ENCODE results near the gene NKX1-1.
"Not testable (repeated sequence)": the region's sequence is repeated elsewhere in the genome, so short reads cannot be mapped to it uniquely, and the experiment has no call there.

The NKX1-1 gene

DNA sequence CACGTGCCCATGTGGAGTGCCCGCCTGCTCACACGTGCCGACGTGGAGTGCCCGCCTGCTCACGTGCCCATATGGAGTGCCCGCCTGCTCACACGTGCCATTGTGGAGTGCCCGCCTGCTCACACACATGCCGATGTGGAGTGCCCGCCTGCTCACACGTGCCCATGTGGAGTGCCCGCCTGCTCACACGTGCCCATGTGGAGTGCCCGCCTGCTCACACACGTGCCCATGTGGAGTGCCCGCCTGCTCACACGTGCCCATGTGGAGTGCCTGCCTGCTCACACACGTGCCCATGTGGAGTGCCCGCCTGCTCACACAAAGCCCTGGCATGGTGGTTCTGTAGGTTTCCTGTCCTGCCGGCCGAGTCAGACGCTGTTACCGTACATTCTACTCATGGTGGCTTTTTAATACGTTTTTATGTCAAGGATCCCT is 10.8 kb downstream of the NKX1-1 start:
- peaks cover 5 to 19% of the 10 kb centered on the region in 2 donors for H3K27me3 Mint-ChIP-seq
- not testable (repeated sequence) for DNase-seq; H3K4me3 Mint-ChIP-seq; H3K4me1 Mint-ChIP-seq; ATAC-seq (replicated peaks)
- H3K9me3 Mint-ChIP-seq, result peaks cover 9 to 11% of the 10 kb centered on the region in 2 donors
- peaks cover 12 to 24% of the 10 kb centered on the region in 2 donors for H3K36me3 Mint-ChIP-seq
- peak overlapping the region; percentile 39 for H3K27ac Mint-ChIP-seq

DNA sequence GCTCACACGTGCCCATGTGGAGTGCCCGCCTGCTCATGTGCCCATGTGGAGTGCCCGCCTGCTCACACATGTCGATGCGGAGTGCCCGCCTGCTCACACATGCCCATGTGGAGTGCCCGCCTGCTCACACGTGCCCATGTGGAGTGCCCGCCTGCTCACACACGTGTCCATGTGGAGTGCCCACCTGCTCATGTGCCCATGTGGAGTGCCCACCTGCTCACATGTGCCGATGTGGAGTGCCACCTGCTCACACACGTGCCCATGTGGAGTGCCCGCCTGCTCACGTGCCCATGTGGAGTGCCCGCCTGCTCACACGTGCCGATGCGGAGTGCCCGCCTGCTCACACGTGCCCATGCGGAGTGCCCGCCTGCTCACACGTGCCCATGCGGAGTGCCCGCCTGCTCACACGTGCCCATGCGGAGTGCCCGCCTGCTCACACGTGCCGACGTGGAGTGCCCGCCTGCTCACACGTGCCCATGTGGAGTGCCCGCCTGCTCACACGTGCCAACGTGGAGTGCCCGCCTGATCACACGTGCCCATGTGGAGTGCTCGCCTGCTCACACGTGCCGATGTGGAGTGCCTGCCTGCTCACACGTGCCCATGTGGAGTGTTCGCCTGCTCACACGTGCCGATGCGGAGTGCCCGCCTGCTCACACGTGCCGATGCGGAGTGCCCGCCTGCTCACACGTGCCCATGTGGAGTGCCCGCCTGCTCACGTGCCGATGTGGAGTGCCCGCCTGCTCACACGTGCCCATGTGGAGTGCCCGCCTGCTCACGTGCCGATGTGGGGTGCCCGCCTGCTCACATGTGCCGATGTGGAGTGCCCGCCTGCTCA is 11.5 kb downstream of the NKX1-1 start:
- not testable (repeated sequence) for H3K4me3 Mint-ChIP-seq; DNase-seq; H3K4me1 Mint-ChIP-seq; H3K27ac Mint-ChIP-seq; ATAC-seq (replicated peaks)
- H3K36me3 Mint-ChIP-seq, result peaks cover 12 to 29% of the 10 kb centered on the region in 2 donors
- H3K27me3 Mint-ChIP-seq, result peaks cover 0 to 13% of the 10 kb centered on the region in 2 donors
- H3K9me3 Mint-ChIP-seq, result peaks cover 12% of the 10 kb centered on the region in 2 donors

DNA sequence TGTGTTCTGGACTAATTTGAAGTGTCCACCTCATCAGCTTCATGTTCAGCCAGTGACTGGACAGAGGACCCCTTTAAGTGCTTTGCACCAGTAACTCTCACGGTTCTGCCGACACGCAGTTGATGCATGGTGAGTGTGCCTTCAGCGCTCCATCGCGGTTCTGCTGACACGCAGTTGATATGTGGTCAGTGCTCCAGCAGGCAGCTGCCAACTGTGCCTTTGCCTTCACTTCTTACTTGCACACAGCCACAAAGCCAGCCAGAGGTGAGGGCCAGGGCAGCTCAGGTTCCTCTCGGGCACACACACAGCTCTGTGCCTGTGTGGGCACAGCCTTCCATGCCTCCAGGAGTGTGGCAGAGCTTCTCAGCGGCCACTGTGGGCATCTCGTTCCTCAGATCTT is 12.4 kb downstream of the NKX1-1 start:
- H3K4me1 Mint-ChIP-seq, result no peaks in the 10 kb centered on the region
- peaks cover 16 to 36% of the 10 kb centered on the region in 2 donors for H3K36me3 Mint-ChIP-seq
- H3K27ac Mint-ChIP-seq, result no peak overlapping the region
- no peak overlapping the region for H3K4me3 Mint-ChIP-seq
- peaks cover 13% of the 10 kb centered on the region in 2 donors for H3K9me3 Mint-ChIP-seq
- peaks cover 0 to 4% of the 10 kb centered on the region in 2 donors for H3K27me3 Mint-ChIP-seq
- ATAC-seq (replicated peaks) (no peak), DNase-seq (no peak)

DNA sequence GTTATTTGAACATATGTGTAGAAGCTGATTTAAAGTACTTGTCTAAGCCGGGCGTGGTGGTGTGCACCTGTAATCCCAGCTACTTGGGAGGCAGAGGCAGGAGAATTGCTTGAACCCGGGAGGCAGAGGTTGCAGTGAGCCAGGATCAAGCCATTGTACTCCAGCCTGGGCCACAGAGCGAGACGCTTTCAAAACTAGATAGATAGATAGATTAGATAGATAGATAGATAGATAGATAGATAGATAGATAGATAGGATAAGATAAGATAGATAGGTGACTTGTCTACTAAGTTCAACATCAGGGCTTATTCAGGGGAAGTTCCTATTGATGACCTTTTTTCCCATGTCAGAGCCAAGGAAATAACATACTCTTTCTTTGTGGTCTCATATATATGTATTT is 12.9 kb downstream of the NKX1-1 start:
- H3K27me3 Mint-ChIP-seq; H3K27ac Mint-ChIP-seq; H3K4me1 Mint-ChIP-seq; ATAC-seq (replicated peaks); H3K4me3 Mint-ChIP-seq; DNase-seq: not testable (repeated sequence)
- H3K36me3 Mint-ChIP-seq, result peaks cover 21 to 41% of the 10 kb centered on the region in 2 donors
- H3K9me3 Mint-ChIP-seq, result peaks cover 13% of the 10 kb centered on the region in 2 donors

DNA sequence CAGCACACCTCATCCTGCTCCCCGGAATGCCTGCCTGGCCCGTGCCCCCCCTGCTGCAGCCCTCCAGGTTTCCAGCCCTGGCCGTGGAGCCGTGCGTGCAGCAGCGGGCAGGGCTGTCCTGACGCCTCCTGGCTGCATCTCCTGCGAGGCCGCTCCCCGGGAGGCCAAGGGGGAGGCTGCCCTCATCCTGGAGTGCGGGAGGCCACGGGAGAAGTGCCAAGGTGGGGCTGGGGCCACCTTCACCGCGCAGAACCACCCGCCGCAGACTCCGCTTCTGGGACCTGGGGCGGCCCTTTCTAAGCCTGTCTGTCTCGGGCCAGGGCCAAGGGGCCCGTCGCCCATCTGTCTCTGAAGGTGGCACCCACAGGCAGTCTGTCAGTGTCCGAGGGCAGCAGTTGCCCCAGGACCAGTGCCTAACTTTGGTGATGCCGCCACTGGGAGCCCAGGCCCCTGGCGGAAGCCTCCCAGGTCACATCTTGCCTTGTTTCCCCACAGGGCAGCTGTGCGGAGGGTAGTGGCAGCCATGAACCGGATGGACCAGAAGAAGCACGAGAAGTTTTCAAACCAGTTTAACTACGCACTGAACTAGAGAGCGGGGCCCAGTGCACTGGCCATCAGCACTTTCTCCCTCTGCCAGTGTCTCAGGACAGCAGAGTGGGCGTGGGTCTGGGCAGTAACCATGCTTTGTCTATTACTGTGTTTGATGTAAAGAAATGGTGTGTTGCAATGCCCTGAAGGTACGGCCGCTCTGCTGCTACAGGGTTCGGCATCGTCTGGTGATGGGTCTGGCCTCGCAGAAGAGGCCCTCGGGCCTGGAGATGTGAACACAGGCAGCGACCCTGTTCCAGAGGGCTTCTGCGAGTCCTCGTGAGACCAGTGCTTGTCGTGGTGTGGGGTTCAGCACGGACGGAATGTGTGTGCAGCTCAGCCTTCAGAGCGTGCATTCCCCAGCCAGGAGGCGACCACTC is 20.6 kb downstream of the NKX1-1 start:
- Mint-ChIP-seq H3K27me3 (no peaks in the 10 kb centered on the region), H3K36me3 (peaks cover 34 to 40% of the 10 kb centered on the region in 2 donors), H3K4me1 (no peaks in the 10 kb centered on the region), H3K4me3 (no peak overlapping the region), H3K27ac (no peak overlapping the region), H3K9me3 (peaks cover 11 to 13% of the 10 kb centered on the region in 2 donors)
- DNase-seq, result no peak
- no peak for ATAC-seq (replicated peaks)

DNA sequence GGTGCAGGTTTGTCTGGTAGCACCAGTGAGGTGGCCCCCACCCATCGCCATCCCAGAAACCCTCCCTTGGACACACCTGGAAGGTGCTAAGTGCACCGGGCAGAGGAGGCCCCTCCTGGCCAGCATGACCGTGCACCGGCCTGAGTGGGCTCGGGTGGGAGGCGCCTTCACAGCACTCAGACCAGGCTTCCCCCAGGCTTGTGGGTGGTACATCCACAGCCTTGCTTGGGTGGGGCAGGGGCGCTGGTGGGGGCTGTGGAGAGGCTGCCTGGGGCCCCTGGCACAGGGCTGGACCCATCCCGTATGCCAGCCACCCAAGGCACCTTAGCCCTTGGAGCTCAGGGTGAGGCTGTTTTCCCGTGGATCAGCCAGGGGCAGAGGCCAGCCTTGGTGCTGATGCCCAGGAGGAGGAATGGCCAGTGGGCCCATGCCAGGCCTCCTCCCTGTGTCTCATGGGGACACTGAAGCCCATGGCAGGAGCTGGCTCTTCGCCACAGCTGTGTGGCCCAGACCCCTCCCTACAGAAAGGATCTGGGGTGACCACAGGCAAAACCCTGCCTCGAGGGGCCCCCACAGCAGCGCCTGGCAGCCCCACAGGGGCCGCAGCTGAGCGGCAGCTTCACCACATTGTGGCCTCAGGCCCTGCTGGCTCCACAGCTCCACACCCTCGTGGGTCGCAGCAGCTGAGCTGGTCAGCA is 21.4 kb downstream of the NKX1-1 start:
- ATAC-seq (replicated peaks), result no peak
- no peaks in the 10 kb centered on the region for H3K27me3 Mint-ChIP-seq
- H3K27ac Mint-ChIP-seq, result no peak overlapping the region
- no peak for DNase-seq
- no peaks in the 10 kb centered on the region for H3K4me1 Mint-ChIP-seq
- H3K36me3 Mint-ChIP-seq, result peaks cover 34 to 36% of the 10 kb centered on the region in 2 donors
- peaks cover 10% of the 10 kb centered on the region in 2 donors for H3K9me3 Mint-ChIP-seq
- no peak overlapping the region for H3K4me3 Mint-ChIP-seq

DNA sequence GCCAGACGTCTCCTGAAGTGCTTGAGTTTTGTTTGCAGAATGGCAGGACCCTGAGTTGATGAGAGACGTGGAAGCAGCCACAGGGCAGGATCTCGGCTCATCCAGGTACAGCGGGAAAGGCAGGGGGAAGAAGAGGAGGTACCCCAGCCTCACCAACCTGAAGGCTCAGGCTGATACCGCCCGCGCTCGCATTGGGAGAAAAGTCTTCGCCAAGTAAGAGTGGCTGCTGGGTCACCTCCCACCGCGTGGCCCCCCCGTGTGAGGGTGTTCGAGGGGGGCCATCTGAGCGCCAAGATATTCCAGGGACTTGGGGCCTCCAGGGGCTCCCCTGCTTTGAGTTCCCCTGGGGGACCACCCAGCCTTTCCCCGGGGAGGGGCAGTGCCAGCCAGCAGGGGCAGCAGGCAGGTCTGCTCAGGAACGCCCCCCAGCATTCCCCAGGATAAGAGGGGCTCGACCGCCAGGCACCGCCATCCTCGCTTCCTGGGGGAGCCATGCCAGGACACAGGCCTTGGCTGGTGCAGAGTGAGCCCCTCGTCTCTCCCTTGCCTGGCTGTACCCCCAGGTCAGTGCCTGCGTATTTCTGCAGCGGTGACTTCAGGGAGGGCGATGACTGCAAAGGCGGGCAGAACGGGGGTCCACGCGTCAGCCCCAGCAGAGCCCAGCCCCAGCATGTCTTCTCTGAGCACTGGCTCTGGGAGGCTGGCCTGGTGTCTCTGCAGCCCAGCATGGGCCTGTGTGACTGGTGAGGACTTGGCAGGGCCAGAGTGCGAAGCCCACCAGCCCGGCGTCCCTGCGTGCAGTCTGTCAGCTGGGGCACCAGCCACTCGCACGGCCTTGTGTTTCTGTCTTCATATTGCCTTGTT is 22.3 kb downstream of the NKX1-1 start:
- no peak overlapping the region for H3K4me3 Mint-ChIP-seq
- H3K4me1 Mint-ChIP-seq, result no peaks in the 10 kb centered on the region
- no peaks in the 10 kb centered on the region for H3K27me3 Mint-ChIP-seq
- peaks cover 29 to 31% of the 10 kb centered on the region in 2 donors for H3K36me3 Mint-ChIP-seq
- H3K27ac Mint-ChIP-seq, result no peak overlapping the region
- ATAC-seq (replicated peaks), result no peak
- no peak for DNase-seq
- H3K9me3 Mint-ChIP-seq, result peaks cover 7 to 8% of the 10 kb centered on the region in 2 donors

DNA sequence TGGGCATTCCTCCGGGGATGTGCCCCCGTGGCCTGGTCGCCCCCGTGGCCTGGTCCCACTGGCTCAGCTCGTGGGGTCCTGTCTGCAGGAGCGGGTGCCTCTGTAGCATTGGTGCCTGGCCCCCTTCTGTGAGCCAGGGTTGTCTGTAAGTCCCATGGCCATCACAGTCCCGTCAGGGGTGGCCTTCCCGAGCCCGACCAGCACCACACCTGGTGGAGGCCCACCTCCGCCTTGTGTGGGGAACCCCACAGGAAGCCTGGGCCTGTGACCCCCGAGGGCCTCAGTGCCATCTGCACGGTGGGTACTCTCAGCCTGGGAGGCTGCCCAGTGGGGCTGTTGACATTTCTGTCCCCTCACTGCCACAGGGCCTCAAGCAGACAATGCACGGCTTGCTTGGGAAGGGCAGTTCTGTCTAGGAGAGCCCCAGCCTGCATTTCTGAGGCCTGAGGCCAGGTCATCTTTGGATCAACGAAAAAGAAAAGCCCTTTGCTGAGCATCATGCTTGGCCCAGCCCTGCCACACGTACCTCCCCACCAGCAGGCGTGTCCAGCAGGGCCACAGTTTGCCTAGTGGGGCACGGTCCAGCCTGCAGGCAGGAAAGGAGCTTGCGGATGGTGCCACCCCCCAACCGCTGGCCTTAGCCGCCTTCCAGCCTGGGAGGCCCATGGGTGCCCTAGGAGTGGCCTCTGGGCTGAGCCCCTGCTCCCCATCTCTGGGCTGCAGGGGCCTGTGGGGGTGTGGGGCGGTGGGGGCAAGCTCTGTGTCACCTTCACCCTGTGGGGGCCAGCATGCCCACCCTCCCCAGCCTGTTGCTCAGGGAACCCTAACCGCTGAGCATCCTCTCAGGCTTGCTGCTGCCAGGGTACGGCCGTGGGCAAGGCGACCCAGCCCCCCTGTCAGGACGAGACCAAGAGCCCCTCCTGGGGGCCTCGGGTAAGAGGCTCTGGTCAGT is 23.2 kb downstream of the NKX1-1 start:
- Mint-ChIP-seq H3K27ac (no peak overlapping the region), H3K27me3 (no peaks in the 10 kb centered on the region), H3K9me3 (peaks cover 0 to 2% of the 10 kb centered on the region in 2 donors), H3K36me3 (peaks cover 21 to 22% of the 10 kb centered on the region in 2 donors), H3K4me3 (no peak overlapping the region), H3K4me1 (no peaks in the 10 kb centered on the region)
- no peak for DNase-seq
- ATAC-seq (replicated peaks), result no peak

DNA sequence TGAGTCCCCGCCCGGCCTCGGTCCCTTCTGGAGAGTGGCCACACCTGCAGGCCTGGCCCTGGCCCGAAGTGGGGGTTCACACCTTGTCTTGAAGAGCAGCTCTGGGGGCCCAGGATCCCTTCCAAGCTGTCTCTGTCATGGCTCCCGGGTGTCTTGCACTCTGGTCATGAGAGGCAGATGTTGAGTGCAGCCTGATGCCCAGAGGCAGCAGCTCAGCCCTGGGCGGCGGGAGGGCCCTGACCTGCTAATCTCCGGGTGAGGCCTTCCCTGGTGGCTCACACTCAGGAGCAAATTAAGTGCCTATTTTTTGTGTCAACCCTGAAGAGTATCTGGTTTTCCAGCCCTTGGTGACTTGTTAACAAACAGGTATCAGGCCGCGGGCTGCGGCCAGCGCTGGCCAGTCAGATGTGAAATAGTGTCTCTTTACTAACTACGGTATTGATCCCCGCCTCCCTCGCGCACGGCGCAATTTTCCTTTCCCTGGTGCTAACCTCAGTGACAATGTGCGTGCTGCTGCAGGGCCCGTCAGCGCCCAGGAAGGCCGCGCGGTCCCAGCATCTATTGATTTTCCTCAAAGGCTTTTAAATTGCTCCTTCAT is 24.2 kb downstream of the NKX1-1 start:
- peak overlapping the region; percentile 9 for H3K27ac Mint-ChIP-seq
- H3K9me3 Mint-ChIP-seq, result no peaks in the 10 kb centered on the region
- no peaks in the 10 kb centered on the region for H3K4me1 Mint-ChIP-seq
- ATAC-seq (replicated peaks), result no peak
- no peak for DNase-seq
- no peaks in the 10 kb centered on the region for H3K27me3 Mint-ChIP-seq
- H3K4me3 Mint-ChIP-seq, result no peak overlapping the region
- peaks cover 14 to 15% of the 10 kb centered on the region in 2 donors for H3K36me3 Mint-ChIP-seq

DNA sequence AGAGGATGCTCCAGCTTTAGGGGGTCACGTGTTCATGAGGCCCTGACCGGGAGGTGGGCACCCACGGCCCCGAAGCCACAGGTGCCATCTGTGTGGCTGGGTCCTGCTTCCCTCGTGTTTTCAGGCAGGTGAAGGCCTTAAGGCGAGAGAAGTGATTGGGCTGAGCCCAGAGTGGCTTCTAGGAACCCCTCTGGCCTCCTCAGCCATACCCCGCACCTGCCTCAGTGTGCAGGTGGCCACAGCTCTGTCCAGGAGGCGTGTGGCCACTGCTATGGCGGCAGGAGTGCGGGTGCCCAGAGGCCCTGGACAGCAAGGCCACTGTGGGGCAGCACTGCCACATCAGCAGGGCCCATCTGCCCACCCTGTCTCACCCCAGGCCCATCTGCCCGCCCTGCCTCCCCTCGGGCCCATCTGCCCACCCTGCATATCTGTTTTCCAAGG is 25.0 kb downstream of the NKX1-1 start:
- no peak for DNase-seq

DNA sequence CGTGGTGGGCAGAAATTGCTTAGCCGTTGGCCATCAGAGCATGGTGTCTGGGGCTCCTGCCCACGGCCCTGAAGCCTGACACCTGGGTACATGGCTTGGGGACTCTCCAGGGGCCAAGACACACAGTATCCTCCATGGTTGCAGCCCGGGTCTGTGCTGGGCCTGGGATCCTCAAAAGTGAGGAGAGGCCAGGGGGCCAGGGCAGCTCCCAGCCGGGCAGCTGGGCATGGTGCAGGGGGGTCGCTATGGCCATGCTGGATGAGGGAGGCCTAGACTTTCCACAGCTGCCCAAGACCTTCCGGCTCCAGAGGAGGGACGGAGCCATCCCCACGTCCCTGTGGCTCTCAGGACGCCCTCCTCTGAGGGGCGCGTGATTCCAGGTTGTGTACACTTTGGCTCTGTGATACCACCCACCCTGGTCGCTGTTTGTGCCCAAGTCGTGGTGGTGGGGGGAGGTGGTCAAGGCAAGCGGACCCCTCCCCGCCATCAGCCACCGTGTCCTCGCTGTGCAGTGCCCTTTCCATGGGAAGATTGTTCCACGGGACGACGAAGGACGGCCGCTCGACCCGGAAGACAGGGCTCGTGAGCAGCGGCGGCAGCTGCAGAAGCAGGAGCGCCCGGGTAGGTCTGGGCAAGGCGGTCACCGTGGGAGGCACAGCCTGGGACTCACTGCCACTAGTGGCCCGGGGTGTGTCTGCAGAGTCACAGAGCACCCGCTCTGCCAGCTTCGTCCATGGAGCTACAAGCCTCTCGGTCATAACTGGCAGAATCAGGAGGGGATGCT is 25.7 kb downstream of the NKX1-1 start:
- no peaks in the 10 kb centered on the region for H3K9me3 Mint-ChIP-seq
- H3K4me1 Mint-ChIP-seq, result no peaks in the 10 kb centered on the region
- H3K4me3 Mint-ChIP-seq, result no peak overlapping the region
- H3K27me3 Mint-ChIP-seq, result no peaks in the 10 kb centered on the region
- ATAC-seq (replicated peaks), result no peak
- no peak overlapping the region for H3K27ac Mint-ChIP-seq
- H3K36me3 Mint-ChIP-seq, result peaks cover 6 to 7% of the 10 kb centered on the region in 2 donors
- no peak for DNase-seq

More for the DNA sequence above, 25.0 kb downstream of the NKX1-1 start:
- Mint-ChIP-seq H3K4me3 (no peak overlapping the region), H3K36me3 (peaks cover 7 to 9% of the 10 kb centered on the region in 2 donors), H3K4me1 (no peaks in the 10 kb centered on the region), H3K27me3 (no peaks in the 10 kb centered on the region), H3K9me3 (no peaks in the 10 kb centered on the region), H3K27ac (no peak overlapping the region)
- no peak for ATAC-seq (replicated peaks)
